ENCODE data around the gene OR52W1. TPM values are rescaled to one million over a fixed set of nuclear protein-coding genes. Genes with fewer than 3 reads are reported as not detected.

OR52W1 gene
- total RNA-seq, 2 donors from 2014 or later = not detected

DNA sequence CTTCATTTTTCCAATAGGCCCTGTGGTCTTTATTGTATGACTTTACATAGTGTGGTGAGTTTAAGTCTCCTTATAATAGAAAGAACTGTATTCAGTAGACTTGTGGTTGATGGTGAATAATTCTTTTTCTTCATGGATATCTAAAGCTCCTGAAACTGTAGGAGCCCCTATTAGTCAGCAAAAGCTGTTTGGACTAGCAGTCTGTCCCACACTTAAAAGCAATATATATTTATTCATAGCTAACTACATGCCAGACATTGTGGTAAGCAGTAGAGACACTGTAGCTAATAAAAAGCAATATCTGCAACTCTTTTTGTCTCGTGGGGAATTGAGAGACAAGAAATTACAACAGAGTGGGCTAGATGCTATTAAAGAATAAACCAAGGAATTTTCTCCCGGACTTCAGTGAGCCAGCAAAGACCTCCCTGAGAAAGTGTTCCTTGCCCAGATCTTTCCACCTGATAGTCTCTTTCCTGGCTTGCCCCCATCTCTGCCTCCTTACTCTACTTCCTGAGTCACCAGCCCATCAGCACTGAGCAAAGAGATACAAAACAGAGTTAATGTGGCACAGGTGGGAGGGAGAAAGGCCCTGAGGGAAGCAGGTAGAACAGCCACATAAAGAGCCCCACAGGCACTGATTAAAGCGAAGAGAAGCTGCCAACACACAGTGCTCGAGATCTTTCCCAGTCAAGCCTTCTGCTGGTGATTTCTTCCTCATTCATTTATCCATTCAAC is 1.4 kb upstream of the OR52W1 start:
- DNase-seq = no peak
- no peak overlapping the region for H3K4me3 ChIP-seq (ENCODE audit: low read length)
- H3K36me3 Mint-ChIP-seq (ENCODE audit: low read depth) = peaks cover 4% of the 10 kb centered on the region
- no peaks in the 10 kb centered on the region for H3K9me3 Mint-ChIP-seq
- H3K27me3 Mint-ChIP-seq (ENCODE audit: insufficient read depth) = no peaks in the 10 kb centered on the region
- TF ChIP-seq, protein P1, sequence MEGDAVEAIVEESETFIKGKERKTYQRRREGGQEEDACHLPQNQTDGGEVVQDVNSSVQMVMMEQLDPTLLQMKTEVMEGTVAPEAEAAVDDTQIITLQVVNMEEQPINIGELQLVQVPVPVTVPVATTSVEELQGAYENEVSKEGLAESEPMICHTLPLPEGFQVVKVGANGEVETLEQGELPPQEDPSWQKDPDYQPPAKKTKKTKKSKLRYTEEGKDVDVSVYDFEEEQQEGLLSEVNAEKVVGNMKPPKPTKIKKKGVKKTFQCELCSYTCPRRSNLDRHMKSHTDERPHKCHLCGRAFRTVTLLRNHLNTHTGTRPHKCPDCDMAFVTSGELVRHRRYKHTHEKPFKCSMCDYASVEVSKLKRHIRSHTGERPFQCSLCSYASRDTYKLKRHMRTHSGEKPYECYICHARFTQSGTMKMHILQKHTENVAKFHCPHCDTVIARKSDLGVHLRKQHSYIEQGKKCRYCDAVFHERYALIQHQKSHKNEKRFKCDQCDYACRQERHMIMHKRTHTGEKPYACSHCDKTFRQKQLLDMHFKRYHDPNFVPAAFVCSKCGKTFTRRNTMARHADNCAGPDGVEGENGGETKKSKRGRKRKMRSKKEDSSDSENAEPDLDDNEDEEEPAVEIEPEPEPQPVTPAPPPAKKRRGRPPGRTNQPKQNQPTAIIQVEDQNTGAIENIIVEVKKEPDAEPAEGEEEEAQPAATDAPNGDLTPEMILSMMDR (conservative IDR thresholded peaks at IDR 0.05) = no peak
- no peak overlapping the region for H3K27ac ChIP-seq (ENCODE audit: low read depth, low read length)
- H3K4me1 ChIP-seq (ENCODE audit: control insufficient read depth, insufficient read depth, low read length) = no peaks in the 10 kb centered on the region
- no peaks in the 10 kb centered on the region for H3K27me3 ChIP-seq (ENCODE audit: control insufficient read depth, insufficient read depth, low read length, poor library complexity, severe bottlenecking)
- peaks cover 8% of the 10 kb centered on the region for H3K4me1 Mint-ChIP-seq
- H3K9me3 ChIP-seq (ENCODE audit: control insufficient read depth, low read length) = no peaks in the 10 kb centered on the region
- no peak overlapping the region for H3K27ac Mint-ChIP-seq
- no peak overlapping the region for H3K4me3 Mint-ChIP-seq
- 95% methylated on average over 4 of the region's 4 CpGs for WGBS, 2 experiments (ENCODE audit: insufficient coverage in 1 of 2, insufficient read length in 1 of 2)
- no peak overlapping the region for H3K9ac ChIP-seq (ENCODE audit: extremely low read depth, low read length, poor library complexity, severe bottlenecking)
- peaks cover 2% of the 10 kb centered on the region for H3K36me3 ChIP-seq (ENCODE audit: control insufficient read depth, insufficient read depth, low read length)

DNA sequence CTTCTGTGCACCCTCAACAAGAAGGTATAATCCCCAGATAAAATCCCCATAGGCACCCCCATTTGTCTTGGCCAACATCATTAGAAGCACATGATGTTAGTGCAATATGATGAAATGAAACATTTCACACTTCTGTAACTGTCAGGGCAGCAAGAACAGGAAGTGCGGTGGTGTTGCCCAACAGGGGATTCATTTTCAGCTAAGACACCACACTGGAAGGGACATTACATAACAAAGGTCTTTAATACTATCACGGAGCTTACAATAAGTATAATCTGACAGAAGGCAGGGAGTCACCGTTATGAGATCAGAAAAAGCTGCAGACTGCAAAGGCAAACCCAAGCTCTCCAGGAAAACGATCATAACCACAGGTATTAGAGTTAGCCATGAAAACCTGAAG is 2.0 kb downstream of the OR52W1 start:
- Mint-ChIP-seq H3K27ac (no peak overlapping the region), H3K9me3 (no peaks in the 10 kb centered on the region), H3K4me3 (no peak overlapping the region), H3K27me3 (ENCODE audit: insufficient read depth) (no peaks in the 10 kb centered on the region), H3K36me3 (ENCODE audit: low read depth) (peaks cover 10% of the 10 kb centered on the region), H3K4me1 (no peaks in the 10 kb centered on the region)
- 84 to 87% methylated on average over 4 of the region's 4 CpGs for WGBS, 2 experiments (ENCODE audit: insufficient coverage in 1 of 2, insufficient read length in 1 of 2)
- no peaks in the 10 kb centered on the region for H3K9me3 ChIP-seq (ENCODE audit: control insufficient read depth, low read length)
- no peak overlapping the region for H3K27ac ChIP-seq (ENCODE audit: low read depth, low read length)
- DNase-seq = no peak
- H3K27me3 ChIP-seq (ENCODE audit: control insufficient read depth, insufficient read depth, low read length, poor library complexity, severe bottlenecking) = no peaks in the 10 kb centered on the region
- H3K9ac ChIP-seq (ENCODE audit: extremely low read depth, low read length, poor library complexity, severe bottlenecking) = no peak overlapping the region
- H3K4me3 ChIP-seq (ENCODE audit: low read length) = no peak overlapping the region
- no peaks in the 10 kb centered on the region for H3K4me1 ChIP-seq (ENCODE audit: control insufficient read depth, insufficient read depth, low read length)
- TF ChIP-seq, protein P1 (conservative IDR thresholded peaks at IDR 0.05) = no peak
- H3K36me3 ChIP-seq (ENCODE audit: control insufficient read depth, insufficient read depth, low read length) = peaks cover 31% of the 10 kb centered on the region

DNA sequence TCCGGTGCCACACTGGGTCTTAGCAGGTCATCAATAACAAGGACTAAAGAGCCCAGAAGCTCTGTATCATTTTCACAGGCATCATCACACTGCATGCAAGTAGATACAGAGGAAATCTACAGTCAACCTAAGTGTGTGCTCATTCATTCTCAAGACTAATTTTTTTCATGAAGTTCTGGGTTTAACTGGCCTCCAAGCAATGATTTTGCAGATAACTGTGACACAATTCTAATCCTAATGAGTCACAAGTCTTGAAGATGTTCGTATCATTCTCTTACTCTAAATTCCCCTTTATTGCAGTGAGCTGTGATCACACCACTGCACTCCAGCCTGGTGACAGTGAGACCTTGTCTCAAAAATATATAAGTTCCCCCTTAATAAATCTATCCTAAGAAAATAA is 2.5 kb downstream of the OR52W1 start:
- Mint-ChIP-seq H3K27ac (no peak overlapping the region), H3K4me1 (no peaks in the 10 kb centered on the region), H3K4me3 (no peak overlapping the region), H3K27me3 (ENCODE audit: insufficient read depth) (no peaks in the 10 kb centered on the region), H3K36me3 (ENCODE audit: low read depth) (peaks cover 10% of the 10 kb centered on the region), H3K9me3 (no peaks in the 10 kb centered on the region)
- TF ChIP-seq, protein P1 (conservative IDR thresholded peaks at IDR 0.05) = no peak
- Histone ChIP-seq H3K27me3 (ENCODE audit: control insufficient read depth, insufficient read depth, low read length, poor library complexity, severe bottlenecking) (no peaks in the 10 kb centered on the region), H3K4me3 (ENCODE audit: low read length) (no peak overlapping the region), H3K9ac (ENCODE audit: extremely low read depth, low read length, poor library complexity, severe bottlenecking) (no peak overlapping the region), H3K9me3 (ENCODE audit: control insufficient read depth, low read length) (no peaks in the 10 kb centered on the region), H3K27ac (ENCODE audit: low read depth, low read length) (no peak overlapping the region), H3K4me1 (ENCODE audit: control insufficient read depth, insufficient read depth, low read length) (no peaks in the 10 kb centered on the region), H3K36me3 (ENCODE audit: control insufficient read depth, insufficient read depth, low read length) (peaks cover 36% of the 10 kb centered on the region)
- no peak for DNase-seq
- WGBS, 2 experiments (ENCODE audit: insufficient coverage in 1 of 2, insufficient read length in 1 of 2) = 83 to 96% methylated on average over 2 of the region's 2 CpGs

Measured in endodermal cell (in vitro differentiated cells).